Small intestine (tissue), 7 donors: ENCODE results near the gene SHF. TPM values are rescaled to one million over a fixed set of nuclear protein-coding genes. Genes with fewer than 3 reads are reported as not detected.
A peak's percentile ranks its signal among the peaks of the same experiment; 100 is the strongest.

Source experiments
- DNase-seq, 2 donors: peaks; one replicate each; pipeline versions ENCODE4 v3.0.0 to v3.0.0-alpha.2; 2013
- FAIRE-seq: peaks from 2 replicates; lab custom pipeline; 2012; peaks lifted over from hg19 to GRCh38; lab: Jason Lieb, UNC
- H3K27ac ChIP-seq, 3 donors: one replicate each; pipeline ENCODE4 v1.5.1; 2013; ENCODE audit warnings: low read length in 2 of 3, mild to moderate bottlenecking in 2 of 3, control low read depth in 1 of 3, inconsistent platforms in 1 of 3, low read depth in 1 of 3, moderate library complexity in 1 of 3
- H3K27me3 ChIP-seq, 3 donors: one replicate each; pipeline ENCODE4 v1.6.1; 2013; ENCODE audit warnings: low read length in 3 of 3, inconsistent platforms in 1 of 3; ENCODE audit not compliant: control insufficient read depth in 3 of 3, insufficient read depth in 3 of 3
- H3K36me3 ChIP-seq, 3 donors: one replicate each; pipeline ENCODE4 v1.6.1; 2013; ENCODE audit warnings: low read length in 3 of 3, inconsistent platforms in 1 of 3, low read depth in 1 of 3, mild to moderate bottlenecking in 1 of 3, moderate library complexity in 1 of 3; ENCODE audit not compliant: control insufficient read depth in 3 of 3, insufficient read depth in 2 of 3
- H3K4me1 ChIP-seq, 3 donors: one replicate each; pipeline ENCODE4 v1.6.1; 2013; ENCODE audit warnings: low read length in 2 of 3, inconsistent platforms in 1 of 3, low read depth in 1 of 3, mild to moderate bottlenecking in 1 of 3, moderate library complexity in 1 of 3; ENCODE audit not compliant: control insufficient read depth in 3 of 3, insufficient read depth in 2 of 3
- H3K4me3 ChIP-seq, 3 donors: one replicate each; pipeline ENCODE4 v1.5.1; 2013; ENCODE audit warnings: low read length in 3 of 3, control low read depth in 1 of 3, inconsistent platforms in 1 of 3, low read depth in 1 of 3, mild to moderate bottlenecking in 1 of 3, moderate library complexity in 1 of 3
- H3K9me3 ChIP-seq, 2 donors: one replicate each; pipeline ENCODE4 v1.6.1; 2013; ENCODE audit warnings: low read depth in 1 of 2, low read length in 1 of 2; ENCODE audit not compliant: control insufficient read depth in 2 of 2, insufficient read depth in 1 of 2
- WGBS, 3 donors: extraction: QIAGEN DNeasy Blood & Tissue Kit; methylation state at CpG; one replicate each; pipeline ENCODE4 v1.1.7; 2013; 5-methylcytosine and 5-hydroxymethylcytosine counted together
- polyA plus RNA-seq, 4 donors: library from polyadenylated mRNA; stranded (reverse) in 3 of 4; unstranded in 1 of 4; fragments of 200-250 nt in 3 of 4; fragments of 120-200 nt in 1 of 4; gene quantifications; one replicate each; pipeline versions ENCODE4 v1.2.1 to v1.2.3, GENCODE V29; 2013
- donor health status: healthy with polysubstance abuse.
- donor health status: control.
- donor health status: control.
- donor health status: Bipolar disorder and iron deficiency.
- donor health status: healthy.

Gene SHF
- polyA plus RNA-seq, 4 donors = 9.5 to 25.0 (median 11.6) TPM

- 93 to 98% (median 93%) methylated on average over 7 of the region's 7 CpGs for WGBS, 3 donors
- Histone ChIP-seq H3K4me1 (peaks cover 0 to 5% (median 2%) of the 10 kb centered on the region in 3 donors), H3K4me3 (no peak overlapping the region), H3K27me3 (peaks cover 0 to 56% (median 18%) of the 10 kb centered on the region in 3 donors), H3K27ac (no peak overlapping the region), H3K9me3 (no peaks in the 10 kb centered on the region), H3K36me3 (no peaks in the 10 kb centered on the region)
- no peak for DNase-seq
- no peak for FAIRE-seq
Measured at GRCh38 chr15:45134046-45134445, 53.7 kb downstream of the SHF start.

- no peak overlapping the region for H3K27ac ChIP-seq
- H3K4me1 ChIP-seq = peaks cover 0 to 9% (median 2%) of the 10 kb centered on the region in 3 donors
- H3K36me3 ChIP-seq = no peaks in the 10 kb centered on the region
- 78 to 93% (median 79%) methylated on average over 5 of the region's 5 CpGs for WGBS, 3 donors
- no peak for DNase-seq
- no peak for FAIRE-seq
- H3K9me3 ChIP-seq = no peaks in the 10 kb centered on the region
- no peak overlapping the region for H3K4me3 ChIP-seq
- peaks cover 0 to 61% (median 23%) of the 10 kb centered on the region in 3 donors for H3K27me3 ChIP-seq
Measured at GRCh38 chr15:45133561-45133920, 54.2 kb downstream of the SHF start.

GRCh38 chr15:45132844-45133560 is 54.8 kb downstream of the SHF start:
- peaks cover 3 to 67% (median 24%) of the 10 kb centered on the region in 3 donors for H3K27me3 ChIP-seq
- FAIRE-seq = no peak

GRCh38 chr15:45131510-45131909 is 56.3 kb downstream of the SHF start:
- Histone ChIP-seq H3K4me3 (no peak overlapping the region), H3K4me1 (peaks cover 0 to 7% (median 2%) of the 10 kb centered on the region in 3 donors), H3K36me3 (no peaks in the 10 kb centered on the region), H3K9me3 (no peaks in the 10 kb centered on the region), H3K27ac (no peak overlapping the region), H3K27me3 (peaks cover 3 to 65% (median 23%) of the 10 kb centered on the region in 3 donors)
- 28 to 74% (median 48%) methylated on average over 3 of the region's 3 CpGs for WGBS, 3 donors
- no peak for FAIRE-seq
- DNase-seq = peak in 1 of 2 donors; percentile 32

More at GRCh38 chr15:45132844-45133560, 54.8 kb downstream of the SHF start:
- no peaks in the 10 kb centered on the region for H3K36me3 ChIP-seq
- H3K4me1 ChIP-seq = peaks cover 0 to 9% (median 2%) of the 10 kb centered on the region in 3 donors
- 71 to 76% (median 75%) methylated on average over 3 of the region's 3 CpGs for WGBS, 3 donors
- DNase-seq = no peak
- no peak overlapping the region for H3K4me3 ChIP-seq
- H3K9me3 ChIP-seq = no peaks in the 10 kb centered on the region
- H3K27ac ChIP-seq = no peak overlapping the region

GRCh38 chr15:45130291-45131000 is 57.3 kb downstream of the SHF start:
- H3K27me3 ChIP-seq = peaks cover 3 to 63% (median 22%) of the 10 kb centered on the region in 3 donors
- no peaks in the 10 kb centered on the region for H3K9me3 ChIP-seq
- 89 to 91% (median 90%) methylated on average over 7 of the region's 7 CpGs for WGBS, 3 donors
- FAIRE-seq (no peak), DNase-seq (no peak)
- no peak overlapping the region for H3K4me3 ChIP-seq
- H3K27ac ChIP-seq = no peak overlapping the region
- peaks cover 0 to 5% (median 2%) of the 10 kb centered on the region in 3 donors for H3K4me1 ChIP-seq
- H3K36me3 ChIP-seq = no peaks in the 10 kb centered on the region

DNA sequence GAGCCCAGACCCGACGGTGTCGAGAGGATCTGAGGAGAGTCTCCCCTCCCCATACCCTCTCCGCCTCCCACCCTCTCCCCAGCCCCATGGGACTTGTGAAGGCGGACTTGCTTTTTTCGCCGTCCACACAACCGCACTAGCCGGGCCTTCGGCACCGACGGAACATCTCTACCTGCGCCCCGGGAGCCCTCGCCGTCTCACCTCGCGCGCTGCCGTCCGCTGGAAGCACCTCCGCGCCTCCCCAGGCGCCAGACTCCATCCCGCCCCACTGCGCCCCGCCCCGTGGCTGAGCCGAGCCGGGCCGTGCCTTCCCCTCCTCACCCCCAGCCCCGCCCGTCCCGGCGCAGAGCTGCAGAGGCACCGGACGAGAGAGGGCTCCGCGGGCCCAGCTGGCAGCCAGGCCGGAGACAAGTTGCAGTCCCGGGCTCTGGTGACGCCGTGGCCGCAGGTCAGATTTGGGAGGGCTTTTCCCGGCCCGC is 58.1 kb downstream of the SHF start, which contains the start of the genes DUOX1 and DUOXA1:
TSS of gene DUOX1 (plus strand) at position 344 of the 479 bp plus-strand sequence. CDS start 1,973 bp downstream, outside the sequence.
TSS of gene DUOXA1 (minus strand) at position 229 of the 479 bp plus-strand sequence. CDS start 6,865 bp downstream, outside the sequence.
- WGBS, 3 donors = 3 to 4% (median 3%) methylated on average over 40 to 46 of the region's 46 CpGs
- H3K9me3 ChIP-seq = no peaks in the 10 kb centered on the region
- peak within 1 kb of the TSS in 1 of 3 donors; percentile 15 for H3K4me3 ChIP-seq
- peaks cover 0 to 5% (median 0%) of the 10 kb centered on the region in 3 donors for H3K4me1 ChIP-seq
- DNase-seq (peak; percentile 44 to 50), FAIRE-seq (no peak)
- H3K27me3 ChIP-seq = peaks cover 3 to 65% (median 19%) of the 10 kb centered on the region in 3 donors
- no peaks in the 10 kb centered on the region for H3K36me3 ChIP-seq
- H3K27ac ChIP-seq = no peak within 1 kb of the TSS

- 5 to 11% (median 10%) methylated on average over 38 to 47 of the region's 47 CpGs for WGBS, 3 donors
- FAIRE-seq (no peak), DNase-seq (no peak)
- no peaks in the 10 kb centered on the region for H3K36me3 ChIP-seq
- H3K4me3 ChIP-seq = peak overlapping the region in 1 of 3 donors; percentile 15
- peaks cover 3 to 63% (median 15%) of the 10 kb centered on the region in 3 donors for H3K27me3 ChIP-seq
- no peaks in the 10 kb centered on the region for H3K9me3 ChIP-seq
- peaks cover 0 to 5% (median 0%) of the 10 kb centered on the region in 3 donors for H3K4me1 ChIP-seq
- no peak overlapping the region for H3K27ac ChIP-seq
Measured at GRCh38 chr15:45128971-45129639, 58.7 kb downstream of the SHF start.
